ENCODE results near the gene SLC35F2.
"Not testable (repeated sequence)": the region's sequence is repeated elsewhere in the genome, so short reads cannot be mapped to it uniquely, and the experiment has no call there.

Gene SLC35F2

GRCh38 chr11:107858217-107859070, at the start of gene SLC35F2:
TSS of gene SLC35F2 (minus strand) at chr11:107858787. CDS start at chr11:107858767, 20 bp downstream.
- peak; percentile 77 for DNase-seq (ENCODE audit: low spot score)

GRCh38 chr11:107908211-107908610, 49.6 kb upstream of the SLC35F2 start:
- DNase-seq (ENCODE audit: low spot score): no peak

- no peak for DNase-seq (ENCODE audit: low spot score)
Observed at GRCh38 chr11:107898270-107898669, 39.7 kb upstream of the SLC35F2 start.

- no peak for DNase-seq (ENCODE audit: low spot score)
Observed at GRCh38 chr11:107882095-107882820, 23.7 kb upstream of the SLC35F2 start.

GRCh38 chr11:107881471-107881870, 22.9 kb upstream of the SLC35F2 start:
- DNase-seq (ENCODE audit: low spot score): not testable (repeated sequence)

- no peak for DNase-seq (ENCODE audit: low spot score)
Observed at GRCh38 chr11:107876141-107876540, 17.6 kb upstream of the SLC35F2 start.

GRCh38 chr11:107864591-107864990, 6.0 kb upstream of the SLC35F2 start:
- no peak for DNase-seq (ENCODE audit: low spot score)

GRCh38 chr11:107860688-107861087, 2.1 kb upstream of the SLC35F2 start:
- DNase-seq (ENCODE audit: low spot score): no peak

GRCh38 chr11:107860240-107860620, 1.6 kb upstream of the SLC35F2 start:
- not testable (repeated sequence) for DNase-seq (ENCODE audit: low spot score)

GRCh38 chr11:107859459-107860239, 1.1 kb upstream of the SLC35F2 start:
- peak; percentile 29 for DNase-seq (ENCODE audit: low spot score)

GRCh38 chr11:107857550-107858216, 904 bp downstream of the SLC35F2 start:
- no peak for DNase-seq (ENCODE audit: low spot score)

- no peak for DNase-seq (ENCODE audit: low spot score)
Observed at GRCh38 chr11:107856981-107857517, 1.5 kb downstream of the SLC35F2 start.

- DNase-seq (ENCODE audit: low spot score): no peak
Observed at GRCh38 chr11:107856180-107856980, 2.2 kb downstream of the SLC35F2 start.

- no peak for DNase-seq (ENCODE audit: low spot score)
Observed at GRCh38 chr11:107853070-107853469, 5.5 kb downstream of the SLC35F2 start.

- no peak for DNase-seq (ENCODE audit: low spot score)
Observed at GRCh38 chr11:107851704-107852310, 6.8 kb downstream of the SLC35F2 start.

GRCh38 chr11:107849790-107850189, 8.8 kb downstream of the SLC35F2 start:
- DNase-seq (ENCODE audit: low spot score): no peak

GRCh38 chr11:107848345-107848744, 10.2 kb downstream of the SLC35F2 start:
- DNase-seq (ENCODE audit: low spot score): no peak

GRCh38 chr11:107847184-107847583, 11.4 kb downstream of the SLC35F2 start:
- no peak for DNase-seq (ENCODE audit: low spot score)

GRCh38 chr11:107844041-107844440, 14.5 kb downstream of the SLC35F2 start:
- DNase-seq (ENCODE audit: low spot score): no peak

- DNase-seq (ENCODE audit: low spot score): no peak
Observed at GRCh38 chr11:107842412-107843100, 16.0 kb downstream of the SLC35F2 start.

Measured in germinal center (tissue), 1 donor.